ENCODE measurements around the gene LUZP2. TPM values are rescaled to one million over a fixed set of nuclear protein-coding genes. Genes with fewer than 3 reads are reported as not detected.

LUZP2 gene
- polyA plus RNA-seq, 1 donor from 2014 or later = 15.5 TPM

DNA sequence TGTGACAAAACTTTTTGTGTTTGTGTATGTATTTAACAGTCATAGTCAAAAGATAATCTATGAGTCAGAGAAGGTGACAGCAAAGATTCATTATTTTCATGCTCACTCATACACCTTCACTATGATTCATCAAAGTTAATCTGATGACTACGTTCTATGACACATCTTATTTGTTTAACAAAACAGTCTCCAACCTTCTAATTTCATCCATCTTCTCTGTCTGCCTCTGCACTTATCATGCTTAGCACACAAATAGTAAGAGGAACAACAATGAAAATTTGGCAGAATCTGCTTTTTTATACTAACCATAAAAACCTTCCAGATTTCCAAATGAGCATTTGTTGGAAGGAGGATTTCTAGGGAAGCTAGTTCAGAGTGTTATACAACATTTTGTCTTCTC, 568.9 kb downstream of the LUZP2 start:
- Histone ChIP-seq H3K4me3 (ENCODE audit: low read length) (no peak overlapping the region), H3K9me2 (ENCODE audit: insufficient read depth, low read length) (no peaks in the 10 kb centered on the region), H3K9me3 (ENCODE audit: low read length) (no peaks in the 10 kb centered on the region), H3K27ac (ENCODE audit: low read length) (no peak overlapping the region), H3K36me3 (ENCODE audit: insufficient read depth, low read length) (no peaks in the 10 kb centered on the region), H3K79me2 (replicated peaks; ENCODE audit: insufficient read depth, low read length) (no peaks in the 10 kb centered on the region), H2AFZ (ENCODE audit: low read depth, low read length) (no peak overlapping the region), H3K9ac (ENCODE audit: low read length) (no peak overlapping the region), H3K4me2 (ENCODE audit: low read length) (no peak overlapping the region), H3F3A (ENCODE audit: insufficient read depth, low read length, poor library complexity, severe bottlenecking) (peaks cover 5% of the 10 kb centered on the region), H3K27me3 (ENCODE audit: insufficient read depth, low read depth, low read length) (no peaks in the 10 kb centered on the region), H4K20me1 (ENCODE audit: insufficient read depth) (no peaks in the 10 kb centered on the region)
- TF ChIP-seq RAD21 (conservative IDR thresholded peaks at IDR 0.05) (no peak), TAF1 (IDR thresholded peaks at IDR 0.05; ENCODE audit: low read depth) (no peak), EP300 (conservative IDR thresholded peaks at IDR 0.05; ENCODE audit: poor library complexity, severe bottlenecking) (no peak), EZH2 (IDR thresholded peaks at IDR 0.05; ENCODE audit: borderline replicate concordance, insufficient read depth, low read length, poor library complexity, severe bottlenecking) (no peak), POLR2AphosphoS5 (IDR thresholded peaks at IDR 0.05) (no peak), MXI1 (conservative IDR thresholded peaks at IDR 0.05; ENCODE audit: poor library complexity, severe bottlenecking) (no peak), SMC3 (conservative IDR thresholded peaks at IDR 0.05; ENCODE audit: poor library complexity) (no peak)
- TF ChIP-seq, protein P1, sequence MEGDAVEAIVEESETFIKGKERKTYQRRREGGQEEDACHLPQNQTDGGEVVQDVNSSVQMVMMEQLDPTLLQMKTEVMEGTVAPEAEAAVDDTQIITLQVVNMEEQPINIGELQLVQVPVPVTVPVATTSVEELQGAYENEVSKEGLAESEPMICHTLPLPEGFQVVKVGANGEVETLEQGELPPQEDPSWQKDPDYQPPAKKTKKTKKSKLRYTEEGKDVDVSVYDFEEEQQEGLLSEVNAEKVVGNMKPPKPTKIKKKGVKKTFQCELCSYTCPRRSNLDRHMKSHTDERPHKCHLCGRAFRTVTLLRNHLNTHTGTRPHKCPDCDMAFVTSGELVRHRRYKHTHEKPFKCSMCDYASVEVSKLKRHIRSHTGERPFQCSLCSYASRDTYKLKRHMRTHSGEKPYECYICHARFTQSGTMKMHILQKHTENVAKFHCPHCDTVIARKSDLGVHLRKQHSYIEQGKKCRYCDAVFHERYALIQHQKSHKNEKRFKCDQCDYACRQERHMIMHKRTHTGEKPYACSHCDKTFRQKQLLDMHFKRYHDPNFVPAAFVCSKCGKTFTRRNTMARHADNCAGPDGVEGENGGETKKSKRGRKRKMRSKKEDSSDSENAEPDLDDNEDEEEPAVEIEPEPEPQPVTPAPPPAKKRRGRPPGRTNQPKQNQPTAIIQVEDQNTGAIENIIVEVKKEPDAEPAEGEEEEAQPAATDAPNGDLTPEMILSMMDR (IDR thresholded peaks at IDR 0.05; ENCODE audit: poor library complexity, severe bottlenecking) = no peak
- TF ChIP-seq, protein P2, sequence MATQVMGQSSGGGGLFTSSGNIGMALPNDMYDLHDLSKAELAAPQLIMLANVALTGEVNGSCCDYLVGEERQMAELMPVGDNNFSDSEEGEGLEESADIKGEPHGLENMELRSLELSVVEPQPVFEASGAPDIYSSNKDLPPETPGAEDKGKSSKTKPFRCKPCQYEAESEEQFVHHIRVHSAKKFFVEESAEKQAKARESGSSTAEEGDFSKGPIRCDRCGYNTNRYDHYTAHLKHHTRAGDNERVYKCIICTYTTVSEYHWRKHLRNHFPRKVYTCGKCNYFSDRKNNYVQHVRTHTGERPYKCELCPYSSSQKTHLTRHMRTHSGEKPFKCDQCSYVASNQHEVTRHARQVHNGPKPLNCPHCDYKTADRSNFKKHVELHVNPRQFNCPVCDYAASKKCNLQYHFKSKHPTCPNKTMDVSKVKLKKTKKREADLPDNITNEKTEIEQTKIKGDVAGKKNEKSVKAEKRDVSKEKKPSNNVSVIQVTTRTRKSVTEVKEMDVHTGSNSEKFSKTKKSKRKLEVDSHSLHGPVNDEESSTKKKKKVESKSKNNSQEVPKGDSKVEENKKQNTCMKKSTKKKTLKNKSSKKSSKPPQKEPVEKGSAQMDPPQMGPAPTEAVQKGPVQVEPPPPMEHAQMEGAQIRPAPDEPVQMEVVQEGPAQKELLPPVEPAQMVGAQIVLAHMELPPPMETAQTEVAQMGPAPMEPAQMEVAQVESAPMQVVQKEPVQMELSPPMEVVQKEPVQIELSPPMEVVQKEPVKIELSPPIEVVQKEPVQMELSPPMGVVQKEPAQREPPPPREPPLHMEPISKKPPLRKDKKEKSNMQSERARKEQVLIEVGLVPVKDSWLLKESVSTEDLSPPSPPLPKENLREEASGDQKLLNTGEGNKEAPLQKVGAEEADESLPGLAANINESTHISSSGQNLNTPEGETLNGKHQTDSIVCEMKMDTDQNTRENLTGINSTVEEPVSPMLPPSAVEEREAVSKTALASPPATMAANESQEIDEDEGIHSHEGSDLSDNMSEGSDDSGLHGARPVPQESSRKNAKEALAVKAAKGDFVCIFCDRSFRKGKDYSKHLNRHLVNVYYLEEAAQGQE (IDR thresholded peaks at IDR 0.05; ENCODE audit: borderline replicate concordance) = no peak

DNA sequence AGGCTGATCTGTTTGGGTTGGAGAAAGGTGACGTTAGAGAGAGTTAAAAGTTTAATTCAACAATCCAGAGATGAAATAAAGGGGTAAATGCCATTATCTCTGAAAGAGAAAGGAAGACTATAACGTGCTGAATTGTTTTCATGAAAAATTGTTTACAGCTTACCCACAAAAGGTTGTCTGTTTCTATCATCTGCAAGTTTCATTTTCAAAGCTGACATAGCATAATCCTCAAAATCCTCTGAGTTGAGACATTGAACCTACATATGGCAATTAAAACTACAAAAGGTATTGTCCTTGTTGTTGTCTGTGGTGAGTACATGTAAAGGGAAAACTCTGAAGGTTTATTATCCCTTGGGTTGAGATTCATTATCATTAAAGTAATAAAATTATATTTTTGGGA, 569.9 kb downstream of the LUZP2 start:
- no peaks in the 10 kb centered on the region for H3K27me3 ChIP-seq (ENCODE audit: insufficient read depth, low read depth, low read length)
- no peak overlapping the region for H3K4me3 ChIP-seq (ENCODE audit: low read length)
- no peak overlapping the region for H3K27ac ChIP-seq (ENCODE audit: low read length)
- H3K79me2 ChIP-seq (replicated peaks; ENCODE audit: insufficient read depth, low read length) = no peaks in the 10 kb centered on the region
- no peaks in the 10 kb centered on the region for H3K36me3 ChIP-seq (ENCODE audit: insufficient read depth, low read length)
- H3F3A ChIP-seq (ENCODE audit: insufficient read depth, low read length, poor library complexity, severe bottlenecking) = peaks cover 5% of the 10 kb centered on the region
- no peak for TF ChIP-seq EZH2 (IDR thresholded peaks at IDR 0.05; ENCODE audit: borderline replicate concordance, insufficient read depth, low read length, poor library complexity, severe bottlenecking)
- TF ChIP-seq MXI1 (conservative IDR thresholded peaks at IDR 0.05; ENCODE audit: poor library complexity, severe bottlenecking) = no peak
- no peak for TF ChIP-seq TAF1 (IDR thresholded peaks at IDR 0.05; ENCODE audit: low read depth)
- TF ChIP-seq POLR2AphosphoS5 (IDR thresholded peaks at IDR 0.05) = no peak
- TF ChIP-seq, protein P1 (IDR thresholded peaks at IDR 0.05; ENCODE audit: poor library complexity, severe bottlenecking) = no peak
- no peak for TF ChIP-seq RAD21 (conservative IDR thresholded peaks at IDR 0.05)
- TF ChIP-seq, protein P2 (IDR thresholded peaks at IDR 0.05; ENCODE audit: borderline replicate concordance) = no peak
- no peak for TF ChIP-seq SMC3 (conservative IDR thresholded peaks at IDR 0.05; ENCODE audit: poor library complexity)
- no peak for TF ChIP-seq EP300 (conservative IDR thresholded peaks at IDR 0.05; ENCODE audit: poor library complexity, severe bottlenecking)
- H3K9me3 ChIP-seq (ENCODE audit: low read length) = no peaks in the 10 kb centered on the region
- no peak overlapping the region for H3K4me2 ChIP-seq (ENCODE audit: low read length)
- no peaks in the 10 kb centered on the region for H3K9me2 ChIP-seq (ENCODE audit: insufficient read depth, low read length)
- no peak overlapping the region for H2AFZ ChIP-seq (ENCODE audit: low read depth, low read length)
- no peaks in the 10 kb centered on the region for H4K20me1 ChIP-seq (ENCODE audit: insufficient read depth)
- no peak overlapping the region for H3K9ac ChIP-seq (ENCODE audit: low read length)

Data from neural cell (in vitro differentiated cells).